Tibial nerve (tissue), 3 donors: Measurements from ENCODE around the gene SNX25.

Source experiments
- CTCF ChIP-seq, 5 experiments: fragments of 200-600 bp in 3 of 5; fragments of 450-650 bp in 2 of 5; sonication (generic) in 3 of 5; IDR thresholded peaks; one replicate each; pipeline ENCODE4 v1.5.1; 2016 to 2019; ENCODE audit warnings: antibody characterized with exemption in 5 of 5, mild to moderate bottlenecking in 3 of 5, moderate library complexity in 2 of 5
- POLR2A ChIP-seq, 2 donors: fragments of 450-650 bp; IDR thresholded peaks; one replicate each; pipeline ENCODE4 v1.6.1; 2017; ENCODE audit warnings: antibody characterized with exemption in 2 of 2, mild to moderate bottlenecking in 2 of 2, moderate library complexity in 2 of 2

- TF ChIP-seq CTCF (IDR thresholded peaks at IDR 0.05) (no peak), POLR2A (IDR thresholded peaks at IDR 0.05) (no peak)
Measured at GRCh38 chr4:185352202-185352601, 142.8 kb downstream of the SNX25 start.
